CD4-positive, alpha-beta memory T cell (primary cell): ENCODE data around the gene MOV10. TPM values are rescaled to one million over a fixed set of nuclear protein-coding genes. Genes with fewer than 3 reads are reported as not detected.

ENCODE experiments used
- CTCF ChIA-PET: fragments of 350-600 bp; sonication (Branson Sonifier 250); formaldehyde crosslinking; loops from one replicate; lab custom pipeline; 2021; ENCODE audit warnings: inconsistent platforms; ENCODE audit not compliant: partially characterized antibody; lab: Charles Lee
- POLR2A ChIA-PET: fragments of 350-600 bp; sonication (Branson Sonifier 250); formaldehyde crosslinking; loops from one replicate; lab custom pipeline; 2021; ENCODE audit not compliant: partially characterized antibody; lab: Charles Lee
- DNase-seq, 5 donors: peaks; one replicate each; pipeline versions ENCODE4 v3.0.0 to v3.0.0-alpha.2; 2020 to 2022; ENCODE audit warnings: mixed read lengths in 1 of 5
- H3K27ac ChIP-seq: one replicate; pipeline ENCODE4 v1.7.0; 2013; ENCODE audit warnings: low read depth, low read length
- H3K27me3 ChIP-seq: 2 replicates; pipeline ENCODE4 v1.7.0; 2013; ENCODE audit warnings: mild to moderate bottlenecking, low read length, moderate library complexity; ENCODE audit not compliant: insufficient read depth
- H3K36me3 ChIP-seq: 2 replicates; pipeline ENCODE4 v1.7.0; 2013; ENCODE audit warnings: mild to moderate bottlenecking, low read length, moderate library complexity; ENCODE audit not compliant: insufficient read depth
- H3K4me1 ChIP-seq: 2 replicates; pipeline ENCODE4 v1.7.0; 2013; ENCODE audit warnings: mild to moderate bottlenecking, low read length, moderate library complexity; ENCODE audit not compliant: insufficient read depth
- H3K4me3 ChIP-seq, 2 donors: one replicate each; pipeline ENCODE4 v1.7.0; 2013; ENCODE audit warnings: low read length in 2 of 2, mild to moderate bottlenecking in 1 of 2
- H3K9me3 ChIP-seq, 2 donors: one replicate each; pipeline ENCODE4 v1.7.0; 2013; ENCODE audit warnings: low read length in 2 of 2, control low read depth in 1 of 2; ENCODE audit not compliant: control insufficient read depth in 1 of 2
- H3K27ac Mint-ChIP-seq, 7 donors: one replicate each; pipeline ENCODE4 v1.8.0; 2020 to 2021; ENCODE audit warnings: mixed read lengths in 7 of 7, mild to moderate bottlenecking in 6 of 7, inconsistent platforms in 3 of 7, moderate library complexity in 3 of 7
- H3K27me3 Mint-ChIP-seq, 2 donors: one replicate each; pipeline ENCODE4 v1.8.0; 2020 to 2021; ENCODE audit warnings: mixed read lengths in 2 of 2
- H3K36me3 Mint-ChIP-seq, 2 donors: one replicate each; pipeline ENCODE4 v1.8.0; 2020 to 2021; ENCODE audit warnings: mixed read lengths in 2 of 2, inconsistent platforms in 1 of 2, mild to moderate bottlenecking in 1 of 2
- H3K4me1 Mint-ChIP-seq, 4 donors: one replicate each; pipeline ENCODE4 v1.8.0; 2020 to 2021; ENCODE audit warnings: mixed read lengths in 4 of 4, mild to moderate bottlenecking in 1 of 4
- H3K4me3 Mint-ChIP-seq, 8 donors: one replicate each; pipeline ENCODE4 v1.8.0; 2020 to 2021; ENCODE audit warnings: mixed read lengths in 8 of 8, mild to moderate bottlenecking in 7 of 8, moderate library complexity in 6 of 8, inconsistent platforms in 3 of 8
- H3K9me3 Mint-ChIP-seq, 8 donors: one replicate each; pipeline ENCODE4 v1.8.0; 2020 to 2021; ENCODE audit warnings: mixed read lengths in 8 of 8, mild to moderate bottlenecking in 5 of 8, inconsistent platforms in 3 of 8, moderate library complexity in 1 of 8
- intact Hi-C: fragments of 100-400 bp; cut with micrococcal nuclease; formaldehyde crosslinking; loops from one replicate; pipeline ENCODE4 v1.15.1; 2023
- polyA plus RNA-seq, 2 donors: library from polyadenylated mRNA; unstranded; fragments of 300-500 nt; fragmentation: Illumina TruSeq; gene quantifications; one replicate each; pipeline ENCODE4 v1.2.3, GENCODE V29; 2021
- total RNA-seq, 2 experiments: library from RNA; stranded (reverse); gene quantifications; one replicate each; pipeline ENCODE4 v1.2.3, GENCODE V29; 2021

The MOV10 gene
- total and polyA plus RNA-seq, 4 experiments from 2014 or later, result 21.8 to 96.1 (median 67.1) TPM

DNA sequence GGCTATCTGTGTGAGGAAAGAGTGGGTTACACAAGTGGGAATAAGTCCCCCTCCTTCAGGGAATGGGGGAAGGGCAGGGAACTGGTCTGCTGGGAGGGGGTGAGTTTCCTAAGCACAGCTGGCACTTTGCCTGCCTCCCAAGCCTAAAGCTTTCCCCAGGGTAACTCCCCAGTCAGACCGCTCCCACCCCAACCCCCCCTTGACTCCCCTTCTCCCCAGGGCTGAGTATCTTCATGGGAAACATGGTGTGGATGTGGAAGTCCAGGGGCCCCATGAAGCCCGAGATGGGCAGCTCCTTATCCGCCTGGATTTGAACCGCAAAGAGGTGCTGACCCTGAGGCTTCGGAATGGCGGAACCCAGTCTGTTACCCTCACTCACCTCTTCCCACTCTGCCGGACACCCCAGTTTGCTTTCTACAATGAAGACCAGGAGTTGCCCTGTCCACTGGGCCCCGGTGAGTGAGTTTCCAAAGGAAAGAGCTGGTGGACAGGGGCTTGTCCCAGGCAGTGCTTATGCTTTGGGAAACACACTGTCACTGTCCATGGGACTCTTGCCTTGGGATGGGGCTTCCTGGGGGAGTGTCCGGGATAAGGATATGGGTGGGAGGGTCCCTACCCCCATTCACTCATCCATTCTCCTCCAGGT is 14.9 kb downstream of the MOV10 start:
- peaks cover 37 to 47% of the 10 kb centered on the region in 2 donors for H3K36me3 Mint-ChIP-seq
- Histone ChIP-seq H3K27ac (no peak overlapping the region), H3K4me1 (no peaks in the 10 kb centered on the region), H3K27me3 (no peaks in the 10 kb centered on the region), H3K4me3 (no peak overlapping the region), H3K9me3 (no peaks in the 10 kb centered on the region), H3K36me3 (peaks cover 45% of the 10 kb centered on the region)
- peak overlapping the region in 1 of 7 donors; percentile 16 for H3K27ac Mint-ChIP-seq
- DNase-seq, result no peak
- ChIA-PET CTCF (no interaction called here), POLR2A (interaction anchor here (1.2 kb wide), 1 partner anchor 14 kb away, joined by 3 read pairs; the partner anchor contains the start of gene MOV10)
- H3K4me3 Mint-ChIP-seq, result no peak overlapping the region
- intact Hi-C loops, result no loop called here
- no peaks in the 10 kb centered on the region for H3K9me3 Mint-ChIP-seq
- H3K27me3 Mint-ChIP-seq, result no peaks in the 10 kb centered on the region
- H3K4me1 Mint-ChIP-seq, result peaks cover 7 to 17% (median 10%) of the 10 kb centered on the region in 4 donors

DNA sequence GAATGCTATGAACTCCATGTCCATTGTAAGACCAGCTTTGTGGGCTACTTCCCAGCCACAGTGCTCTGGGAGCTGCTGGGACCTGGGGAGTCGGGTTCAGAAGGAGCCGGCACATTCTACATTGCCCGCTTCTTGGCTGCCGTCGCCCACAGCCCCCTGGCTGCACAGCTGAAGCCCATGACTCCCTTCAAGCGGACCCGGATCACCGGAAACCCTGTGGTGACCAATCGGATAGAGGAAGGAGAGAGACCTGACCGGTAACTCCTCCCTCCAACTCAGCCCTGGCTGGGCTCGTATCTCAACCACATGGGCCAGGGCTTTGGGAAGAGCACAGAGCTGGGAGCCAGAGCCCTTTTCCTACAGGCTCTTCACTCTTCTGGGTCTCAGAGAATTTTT is 15.4 kb downstream of the MOV10 start:
- Histone ChIP-seq H3K27me3 (no peaks in the 10 kb centered on the region), H3K36me3 (peaks cover 50% of the 10 kb centered on the region), H3K9me3 (no peaks in the 10 kb centered on the region), H3K4me1 (no peaks in the 10 kb centered on the region), H3K27ac (no peak overlapping the region), H3K4me3 (no peak overlapping the region)
- Mint-ChIP-seq H3K9me3 (no peaks in the 10 kb centered on the region), H3K27me3 (no peaks in the 10 kb centered on the region), H3K36me3 (peaks cover 37 to 51% of the 10 kb centered on the region in 2 donors), H3K27ac (no peak overlapping the region), H3K4me1 (peaks cover 7 to 17% (median 10%) of the 10 kb centered on the region in 4 donors), H3K4me3 (no peak overlapping the region)
- intact Hi-C loops, result no loop called here
- CTCF ChIA-PET, result no interaction called here
- no peak for DNase-seq
- POLR2A ChIA-PET, result interaction anchor here (0.5 to 1.2 kb wide), 2 partner anchors 15 to 1854 kb away, joined by 3 to 4 read pairs; partner anchors contain the start of gene MOV10

GRCh38 chr1:112692681-112693080 is 18.2 kb downstream of the MOV10 start:
- peaks cover 3% of the 10 kb centered on the region for H3K4me1 ChIP-seq
- H3K4me3 ChIP-seq, result no peak overlapping the region
- ChIA-PET CTCF (interaction anchor here (1.3 kb wide), 1 partner anchor 23 kb away, joined by 5 read pairs; the partner anchor contains the start of gene PPM1J), POLR2A (no interaction called here)
- H3K4me3 Mint-ChIP-seq, result no peak overlapping the region
- peak overlapping the region in 1 of 7 donors; percentile 76 for H3K27ac Mint-ChIP-seq
- DNase-seq, result no peak
- no peaks in the 10 kb centered on the region for H3K27me3 Mint-ChIP-seq
- H3K9me3 Mint-ChIP-seq, result no peaks in the 10 kb centered on the region
- intact Hi-C loops, result no loop called here
- no peak overlapping the region for H3K27ac ChIP-seq
- H3K4me1 Mint-ChIP-seq, result peaks cover 0 to 8% (median 1%) of the 10 kb centered on the region in 4 donors
- H3K9me3 ChIP-seq, result no peaks in the 10 kb centered on the region
- peaks cover 37 to 72% of the 10 kb centered on the region in 2 donors for H3K36me3 Mint-ChIP-seq
- no peaks in the 10 kb centered on the region for H3K27me3 ChIP-seq
- peaks cover 65% of the 10 kb centered on the region for H3K36me3 ChIP-seq

DNA sequence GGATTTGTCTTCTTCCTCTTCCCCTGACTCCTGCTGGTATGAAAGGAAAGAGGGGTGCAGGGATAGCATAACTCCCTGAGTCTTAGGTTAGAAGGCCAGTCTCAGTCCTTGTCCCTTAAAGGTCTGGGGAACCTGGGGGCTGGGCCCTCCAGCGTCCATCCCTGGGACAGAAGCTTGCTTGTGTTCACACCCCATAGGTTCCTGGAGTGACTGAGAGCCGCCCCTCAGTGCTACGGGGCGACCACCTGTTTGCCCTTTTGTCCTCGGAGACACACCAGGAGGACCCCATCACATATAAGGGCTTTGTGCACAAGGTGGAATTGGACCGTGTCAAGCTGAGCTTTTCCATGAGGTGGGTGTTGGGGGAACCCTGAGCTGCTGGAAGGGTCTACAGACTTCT is 19.4 kb downstream of the MOV10 start:
- Mint-ChIP-seq H3K4me3 (no peak overlapping the region), H3K36me3 (peaks cover 31 to 71% of the 10 kb centered on the region in 2 donors), H3K27ac (no peak overlapping the region), H3K9me3 (no peaks in the 10 kb centered on the region), H3K27me3 (no peaks in the 10 kb centered on the region), H3K4me1 (peaks cover 0 to 5% (median under 1%) of the 10 kb centered on the region in 4 donors)
- Histone ChIP-seq H3K4me3 (no peak overlapping the region), H3K27me3 (no peaks in the 10 kb centered on the region), H3K9me3 (no peaks in the 10 kb centered on the region), H3K4me1 (peaks cover 5% of the 10 kb centered on the region), H3K36me3 (peaks cover 71% of the 10 kb centered on the region), H3K27ac (no peak overlapping the region)
- intact Hi-C loops, result no loop called here
- no peak for DNase-seq
- ChIA-PET CTCF (interaction anchor here (1.3 kb wide), 1 partner anchor 22 kb away, joined by 5 read pairs; the partner anchor contains the start of gene PPM1J), POLR2A (no interaction called here)

DNA sequence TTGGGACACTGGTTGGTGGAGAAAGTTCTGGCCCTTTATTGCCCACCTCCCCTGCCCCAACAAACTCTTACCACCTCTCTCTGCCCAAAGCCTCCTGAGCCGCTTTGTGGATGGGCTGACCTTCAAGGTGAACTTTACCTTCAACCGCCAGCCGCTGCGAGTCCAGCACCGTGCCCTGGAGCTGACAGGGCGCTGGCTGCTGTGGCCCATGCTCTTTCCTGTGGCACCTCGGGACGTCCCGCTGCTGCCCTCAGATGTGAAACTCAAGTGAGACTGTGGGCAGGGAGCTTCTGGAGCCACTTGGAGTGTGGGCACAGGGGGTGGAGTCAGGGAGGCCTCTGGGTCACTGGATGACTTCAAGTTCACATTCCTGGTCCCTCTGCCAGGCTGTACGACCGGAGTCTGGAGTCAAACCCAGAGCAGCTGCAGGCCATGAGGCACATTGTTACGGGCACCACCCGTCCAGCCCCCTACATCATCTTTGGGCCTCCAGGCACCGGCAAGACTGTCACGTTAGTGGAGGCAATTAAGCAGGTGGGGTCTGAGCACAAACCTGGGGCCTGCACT is 20.0 kb downstream of the MOV10 start:
- no peaks in the 10 kb centered on the region for H3K9me3 ChIP-seq
- Mint-ChIP-seq H3K4me1 (peaks cover 0 to 7% (median 3%) of the 10 kb centered on the region in 4 donors), H3K36me3 (peaks cover 36 to 76% of the 10 kb centered on the region in 2 donors), H3K27me3 (no peaks in the 10 kb centered on the region), H3K4me3 (no peak overlapping the region), H3K9me3 (no peaks in the 10 kb centered on the region), H3K27ac (no peak overlapping the region)
- H3K36me3 ChIP-seq, result peaks cover 68% of the 10 kb centered on the region
- H3K27ac ChIP-seq, result no peak overlapping the region
- H3K4me3 ChIP-seq, result no peak overlapping the region
- peaks cover 8% of the 10 kb centered on the region for H3K4me1 ChIP-seq
- ChIA-PET CTCF (no interaction called here), POLR2A (no interaction called here)
- H3K27me3 ChIP-seq, result no peaks in the 10 kb centered on the region
- intact Hi-C loops, result no loop called here
- DNase-seq, result no peak

- no peak for DNase-seq
- Mint-ChIP-seq H3K4me1 (peaks cover under 1 to 16% (median 7%) of the 10 kb centered on the region in 4 donors), H3K36me3 (peaks cover 36 to 77% of the 10 kb centered on the region in 2 donors), H3K27ac (peak overlapping the region in 2 of 7 donors; percentile 37 to 66), H3K27me3 (no peaks in the 10 kb centered on the region), H3K4me3 (no peak overlapping the region), H3K9me3 (no peaks in the 10 kb centered on the region)
- no peak overlapping the region for H3K4me3 ChIP-seq
- no peaks in the 10 kb centered on the region for H3K9me3 ChIP-seq
- ChIA-PET CTCF (no interaction called here), POLR2A (no interaction called here)
- peaks cover 61% of the 10 kb centered on the region for H3K36me3 ChIP-seq
- H3K27ac ChIP-seq, result no peak overlapping the region
- H3K4me1 ChIP-seq, result peaks cover 16% of the 10 kb centered on the region
- intact Hi-C loops, result no loop called here
- no peaks in the 10 kb centered on the region for H3K27me3 ChIP-seq
Observed at GRCh38 chr1:112695276-112695675, 20.8 kb downstream of the MOV10 start.

- H3K4me3 Mint-ChIP-seq, result no peak overlapping the region
- intact Hi-C loops, result no loop called here
- peaks cover 8 to 30% (median 20%) of the 10 kb centered on the region in 4 donors for H3K4me1 Mint-ChIP-seq
- H3K36me3 ChIP-seq, result peaks cover 55% of the 10 kb centered on the region
- H3K36me3 Mint-ChIP-seq, result peaks cover 28 to 74% of the 10 kb centered on the region in 2 donors
- no peaks in the 10 kb centered on the region for H3K9me3 Mint-ChIP-seq
- no peak overlapping the region for H3K27ac ChIP-seq
- DNase-seq, result no peak
- ChIA-PET CTCF (interaction anchor here (1.9 kb wide), 1 partner anchor 20 kb away, joined by 9 read pairs; no protein-coding TSS in a partner anchor), POLR2A (interaction anchor here (0.6 to 1.6 kb wide), 2 partner anchors 18 to 77 kb away, joined by 3 read pairs; partner anchors contain the start of genes CAPZA1 and PPM1J)
- H3K27me3 ChIP-seq, result no peaks in the 10 kb centered on the region
- H3K9me3 ChIP-seq, result no peaks in the 10 kb centered on the region
- H3K4me1 ChIP-seq, result peaks cover 31% of the 10 kb centered on the region
- H3K27me3 Mint-ChIP-seq, result no peaks in the 10 kb centered on the region
- H3K27ac Mint-ChIP-seq, result peak overlapping the region in 6 of 7 donors; percentile 30 to 66 (median 42)
- H3K4me3 ChIP-seq, result no peak overlapping the region
Observed at GRCh38 chr1:112696578-112697314, 22.3 kb downstream of the MOV10 start.
